ENCODE data around the gene RPL7L1.
"Not testable (repeated sequence)": the region's sequence is repeated elsewhere in the genome, so short reads cannot be mapped to it uniquely, and the experiment has no call there.

The RPL7L1 gene

DNA sequence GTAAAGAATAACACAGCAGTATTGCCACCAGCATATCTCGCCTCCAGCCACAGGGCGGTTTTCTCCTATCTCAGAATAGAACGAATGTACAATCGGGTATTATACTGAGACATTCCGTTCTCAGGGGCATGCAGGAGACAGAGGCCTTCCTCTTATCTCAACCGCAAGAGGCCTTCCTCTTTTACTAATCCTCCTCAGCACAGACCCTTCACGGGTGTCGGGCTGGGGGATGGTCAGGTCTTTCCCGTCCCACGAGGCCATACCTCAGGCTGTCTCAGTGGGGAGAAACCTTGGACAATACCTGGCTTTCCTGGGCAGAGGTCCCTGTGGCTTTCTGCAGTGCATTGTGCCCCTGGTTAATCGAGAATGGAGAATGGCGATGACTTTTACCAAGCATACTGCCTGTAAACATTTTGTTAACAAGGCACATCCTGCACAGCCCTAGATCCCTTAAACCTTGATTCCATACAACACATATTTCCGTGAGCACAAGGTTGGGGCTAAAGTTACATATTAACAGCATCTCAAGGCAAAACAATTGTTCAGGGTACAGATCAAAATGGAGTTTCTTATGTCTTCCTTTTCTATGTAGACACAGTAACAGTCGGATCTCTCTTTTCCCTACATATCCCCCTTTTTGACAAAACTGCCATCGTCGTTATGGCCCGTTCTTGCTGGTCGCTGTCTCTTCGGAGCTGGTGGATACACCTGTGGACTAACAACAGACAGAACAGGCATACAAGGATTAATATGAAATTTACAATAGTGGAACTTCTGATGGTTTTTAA lies 14.8 kb downstream of the RPL7L1 start:
- not testable (repeated sequence) for DNase-seq

DNA sequence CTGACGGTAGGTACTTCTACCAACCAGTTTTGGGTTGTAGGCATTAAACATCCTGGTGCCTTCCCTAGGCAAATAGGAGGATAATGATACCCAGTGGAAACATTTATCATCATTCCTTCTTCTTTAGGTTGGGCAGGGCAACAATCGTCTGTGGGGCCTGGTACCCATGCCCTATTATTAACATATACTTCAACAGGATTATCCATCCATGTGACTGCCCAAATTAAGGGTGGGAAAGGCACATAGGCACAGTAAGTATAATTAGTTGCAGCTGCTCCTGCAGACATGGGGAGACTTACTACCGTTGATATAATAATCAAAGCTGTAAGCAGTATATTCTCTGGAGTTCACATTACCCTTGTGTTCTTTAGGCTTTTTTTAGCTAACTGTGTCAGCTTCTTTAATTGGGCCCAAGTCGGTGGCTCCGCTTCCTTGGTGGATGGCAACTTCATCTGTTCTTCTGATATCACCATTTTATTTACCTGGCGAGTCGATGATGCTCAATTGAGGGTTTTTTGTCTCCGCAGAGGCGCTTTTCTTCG lies 16.8 kb downstream of the RPL7L1 start:
- no peak for DNase-seq

GRCh38 chr6:42898891-42899361 lies 19.5 kb downstream of the RPL7L1 start:
- peak; percentile 84 for DNase-seq

GRCh38 chr6:42899871-42900270 lies 20.5 kb downstream of the RPL7L1 start:
- DNase-seq = no peak

DNA sequence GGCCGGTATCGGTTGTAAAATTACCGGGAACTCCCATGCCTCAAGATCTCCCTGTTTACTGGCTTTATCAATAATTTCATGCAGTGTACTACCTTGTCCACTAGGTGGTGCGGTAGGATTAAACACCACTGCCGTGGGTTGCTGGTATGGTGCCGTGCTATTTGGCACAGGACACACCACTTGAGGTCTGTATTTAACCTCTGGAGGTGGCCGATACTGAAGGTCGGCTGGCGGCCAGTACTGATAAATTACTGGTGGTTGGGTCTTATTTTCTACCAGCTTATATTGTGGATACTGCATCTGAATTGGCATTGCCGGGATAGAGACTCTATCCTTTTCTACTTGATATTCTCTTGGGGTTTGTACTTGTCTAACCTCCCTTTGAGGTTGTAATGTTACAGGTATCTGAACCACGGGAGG lies 22.1 kb downstream of the RPL7L1 start:
- peak; percentile 77 for DNase-seq

DNA sequence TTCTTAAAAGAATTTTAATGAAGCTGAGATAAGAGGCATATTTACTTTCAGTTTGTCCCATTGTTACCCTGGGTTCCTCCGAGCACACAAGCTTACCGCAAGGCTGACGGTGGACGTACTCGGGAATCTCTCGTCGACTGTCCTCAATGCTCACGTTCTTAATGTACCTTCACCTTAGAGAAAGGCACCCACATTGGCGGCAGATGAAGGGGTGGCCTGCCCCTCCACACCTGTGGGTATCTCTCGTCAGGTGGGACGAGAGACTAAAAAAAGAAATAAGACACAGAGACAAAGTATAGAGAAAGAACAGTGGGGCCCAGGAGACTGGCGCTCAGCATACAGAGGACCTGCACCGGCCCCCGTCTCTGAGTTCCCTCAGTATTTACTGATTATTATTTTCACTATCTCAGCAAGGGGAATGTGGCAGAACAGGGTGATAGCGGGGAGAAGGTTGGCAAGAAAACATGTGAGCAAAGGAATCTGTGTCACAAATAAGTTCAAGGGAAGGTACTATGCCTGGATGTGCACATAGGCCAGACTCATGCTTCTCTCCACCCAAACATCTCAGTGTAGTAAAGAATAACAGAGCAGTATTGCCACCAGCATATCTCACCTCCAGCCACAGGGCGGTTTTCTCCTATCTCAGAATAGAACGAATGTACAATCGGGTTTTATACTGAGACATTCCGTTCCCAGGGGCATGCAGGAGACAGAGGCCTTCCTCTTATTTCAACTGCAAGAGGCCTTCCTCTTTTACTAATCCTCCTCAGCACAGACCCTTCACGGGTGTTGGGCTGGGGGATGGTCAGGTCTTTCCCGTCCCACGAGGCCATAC lies 23.2 kb downstream of the RPL7L1 start:
- not testable (repeated sequence) for DNase-seq

- DNase-seq = no peak
Observed at GRCh38 chr6:42904467-42904866, 25.1 kb downstream of the RPL7L1 start.

GRCh38 chr6:42907336-42907735 lies 27.9 kb downstream of the RPL7L1 start:
- no peak for DNase-seq

GRCh38 chr6:42909835-42910234 lies 30.4 kb downstream of the RPL7L1 start:
- no peak for DNase-seq

DNA sequence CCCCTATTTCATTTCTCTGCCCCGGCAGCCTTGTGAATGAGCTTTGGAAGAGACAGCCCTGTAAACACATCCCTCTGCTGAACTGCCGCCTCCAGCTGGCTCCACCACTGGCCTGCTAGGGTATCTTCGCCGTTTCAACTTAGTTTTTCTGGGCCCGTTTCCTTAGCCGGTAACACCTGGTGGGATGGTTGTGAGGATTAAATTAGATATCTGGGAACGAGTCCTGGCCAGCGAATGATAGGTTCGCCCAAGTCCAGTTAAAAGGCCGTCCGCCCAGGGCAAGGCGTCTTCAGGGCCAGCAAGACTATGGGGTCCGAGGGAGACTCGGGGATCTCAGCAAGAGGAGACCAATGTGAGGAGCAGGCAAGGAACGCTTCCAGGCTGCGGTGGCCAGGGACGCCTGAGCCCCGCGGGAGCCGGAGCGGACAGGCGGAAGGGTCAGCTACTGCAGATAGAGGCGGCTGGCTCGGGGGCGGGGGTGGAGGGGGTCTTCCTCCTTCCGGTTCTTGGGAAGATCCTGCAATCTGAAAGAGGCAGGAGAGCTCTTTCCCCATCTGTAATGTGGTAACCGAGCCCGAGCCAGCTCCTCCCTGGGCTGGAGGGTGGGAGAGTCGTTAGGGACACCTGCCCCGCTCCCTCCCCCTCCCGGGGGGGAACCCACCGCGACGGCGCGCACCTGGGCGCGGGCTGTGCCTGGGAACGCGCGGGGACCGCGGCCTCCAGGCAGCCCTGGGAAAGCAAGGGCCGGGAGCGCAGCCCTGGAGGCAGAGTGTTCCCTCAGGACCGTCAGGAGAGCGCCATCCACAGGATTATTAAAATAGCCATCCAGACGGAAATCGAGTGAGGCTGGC lies 32.0 kb downstream of the RPL7L1 start:
- no peak for DNase-seq

- no peak for DNase-seq
Observed at GRCh38 chr6:42914546-42914945, 35.1 kb downstream of the RPL7L1 start.

DNA sequence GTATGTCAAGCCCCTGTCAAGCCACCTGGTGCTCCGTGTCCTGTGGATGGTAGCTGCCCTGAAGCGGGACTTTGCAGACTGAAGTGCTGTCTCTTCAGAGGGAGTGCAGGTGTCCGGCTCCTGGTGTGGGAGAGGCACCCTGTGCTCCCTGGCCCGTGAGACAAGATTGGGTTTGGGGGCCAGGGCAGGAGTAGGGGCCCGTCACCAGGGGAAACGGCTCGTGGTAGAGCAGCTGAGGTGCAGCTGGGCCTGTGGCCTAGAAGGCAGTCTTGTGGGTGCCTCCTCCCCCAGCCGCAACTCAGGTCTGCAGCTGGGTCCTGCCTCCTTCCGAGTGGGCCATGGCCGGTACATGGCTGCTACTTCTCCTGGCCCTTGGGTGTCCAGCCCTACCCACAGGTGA lies 36.3 kb downstream of the RPL7L1 start, which contains the start of gene PTCRA:
PTCRA (plus strand) TSS at position 322 of the 400 bp plus-strand sequence; CDS start at position 339, 17 bp downstream.
- DNase-seq = no peak

GRCh38 chr6:42916288-42916687 lies 36.9 kb downstream of the RPL7L1 start:
- no peak for DNase-seq

- DNase-seq = no peak
Observed at GRCh38 chr6:42921801-42922200, 42.4 kb downstream of the RPL7L1 start.

DNA sequence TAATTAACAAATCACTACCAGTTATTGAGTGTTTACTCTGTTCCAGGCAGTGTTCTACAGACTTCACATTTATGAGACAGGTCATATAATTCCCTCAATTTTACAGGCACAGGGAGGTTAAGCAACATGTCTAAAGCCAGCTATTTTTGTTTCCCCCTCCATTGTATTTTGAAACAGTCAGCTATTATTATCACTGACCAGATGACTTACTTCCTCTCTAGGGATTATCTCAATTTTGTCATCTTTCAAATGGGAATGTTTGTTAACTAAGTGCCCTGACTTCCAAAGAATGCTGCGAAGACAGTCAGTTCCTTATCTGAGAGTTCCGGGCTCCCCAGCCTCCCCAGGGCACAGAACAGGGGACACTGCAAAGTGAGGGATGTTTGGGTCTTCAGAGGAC lies 44.2 kb downstream of the RPL7L1 start:
- DNase-seq = no peak

DNA sequence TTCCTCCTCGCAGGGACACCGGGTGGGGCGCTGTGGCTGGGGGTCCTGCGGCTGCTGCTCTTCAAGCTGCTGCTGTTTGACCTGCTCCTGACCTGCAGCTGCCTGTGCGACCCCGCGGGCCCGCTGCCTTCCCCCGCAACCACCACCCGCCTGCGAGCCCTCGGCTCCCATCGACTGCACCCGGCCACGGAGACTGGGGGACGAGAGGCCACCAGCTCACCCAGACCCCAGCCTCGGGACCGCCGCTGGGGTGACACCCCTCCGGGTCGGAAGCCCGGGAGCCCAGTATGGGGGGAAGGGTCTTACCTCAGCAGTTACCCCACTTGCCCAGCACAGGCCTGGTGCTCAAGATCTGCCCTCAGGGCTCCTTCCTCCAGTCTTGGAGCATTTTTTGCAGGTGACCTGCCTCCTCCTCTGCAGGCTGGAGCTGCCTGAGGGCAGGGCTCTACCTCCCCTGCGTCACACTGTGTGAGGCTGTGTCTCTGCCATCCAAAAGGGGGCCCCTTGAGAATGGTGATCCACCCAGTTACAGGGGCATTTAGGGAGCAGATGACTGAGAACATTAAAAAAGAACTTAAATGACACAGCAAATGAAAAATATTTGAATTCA lies 45.9 kb downstream of the RPL7L1 start:
- no peak for DNase-seq

GRCh38 chr6:42928986-42929820 lies 49.8 kb downstream of the RPL7L1 start, which contains the start of gene CNPY3:
CNPY3 (plus strand) TSS chr6:42929480; CDS start chr6:42929571, 91 bp downstream.
- peak; percentile 95 for DNase-seq

GRCh38 chr6:42929821-42930360 lies 50.5 kb downstream of the RPL7L1 start:
- no peak for DNase-seq

DNA sequence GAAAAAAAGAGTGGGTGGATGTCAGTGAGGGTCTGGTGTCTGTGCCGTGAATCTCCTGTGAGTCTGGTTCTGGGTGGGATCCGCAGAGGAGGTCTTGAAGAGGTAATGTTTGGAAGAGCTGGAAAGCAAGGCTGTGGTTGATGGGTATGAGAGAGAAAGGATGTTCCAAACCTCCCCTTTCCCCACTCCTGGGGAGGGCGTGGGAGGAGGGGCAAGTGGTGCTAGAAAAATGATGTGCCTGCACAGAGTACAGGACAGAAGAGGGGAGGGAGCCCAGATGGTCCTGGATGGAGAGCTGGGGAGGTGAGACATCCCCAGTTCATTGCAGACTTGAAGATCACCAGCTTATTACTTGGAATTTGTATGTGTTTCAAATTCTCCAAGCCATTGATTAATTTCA lies 53.0 kb downstream of the RPL7L1 start:
- DNase-seq = no peak

GRCh38 chr6:42933205-42933604 lies 53.8 kb downstream of the RPL7L1 start:
- no peak for DNase-seq

GRCh38 chr6:42935322-42935721 lies 55.9 kb downstream of the RPL7L1 start:
- no peak for DNase-seq
